Loucy (cell line): ENCODE results near the gene NOP58.

Source experiments
- H2AFZ ChIP-seq: fragments of 200-600 bp; sonication (generic); 2 replicates; pipeline ENCODE4 v1.6.0; 2016; ENCODE audit warnings: antibody characterized with exemption, mild to moderate bottlenecking, low read length, moderate library complexity
- H3F3A ChIP-seq: fragments of 200-600 bp; 2 replicates; pipeline ENCODE4 v1.6.0; 2016; ENCODE audit warnings: antibody characterized with exemption, low read depth, mild to moderate bottlenecking
- H3K27me3 ChIP-seq: fragments of 200-600 bp; sonication (generic); 2 replicates; pipeline ENCODE4 v1.6.1; 2014; ENCODE audit warnings: low read length, mild to moderate bottlenecking; ENCODE audit not compliant: insufficient read depth, poor library complexity, severe bottlenecking
- H3K36me3 ChIP-seq: fragments of 200-600 bp; sonication (generic); 2 replicates; pipeline ENCODE4 v1.6.1; 2016; ENCODE audit warnings: low read length; ENCODE audit not compliant: insufficient read depth
- H3K4me1 ChIP-seq: fragments of 200-600 bp; sonication (generic); 2 replicates; pipeline ENCODE4 v1.5.1; 2014; ENCODE audit warnings: low read length, mild to moderate bottlenecking; ENCODE audit not compliant: insufficient read depth, poor library complexity, severe bottlenecking
- H3K4me2 ChIP-seq: fragments of 200-600 bp; sonication (generic); 2 replicates; pipeline ENCODE4 v1.6.0; 2014; ENCODE audit warnings: antibody characterized with exemption, low read length, low read depth, mild to moderate bottlenecking; ENCODE audit not compliant: poor library complexity, severe bottlenecking
- H3K4me3 ChIP-seq: fragments of 200-600 bp; sonication (generic); 2 replicates; pipeline ENCODE4 v1.5.1; 2014; ENCODE audit warnings: low read length, mild to moderate bottlenecking, mixed read lengths; ENCODE audit not compliant: poor library complexity, severe bottlenecking
- H3K79me2 ChIP-seq: fragments of 200-600 bp; sonication (generic); 2 replicates; pipeline ENCODE4 v1.6.1; 2014; ENCODE audit warnings: low read length; ENCODE audit not compliant: insufficient read depth
- H3K9ac ChIP-seq: fragments of 200-600 bp; sonication (generic); 2 replicates; pipeline ENCODE4 v1.6.0; 2014; ENCODE audit warnings: mild to moderate bottlenecking, low read depth, low read length, moderate library complexity; ENCODE audit not compliant: poor library complexity, severe bottlenecking
- H3K9me2 ChIP-seq: fragments of 200-600 bp; sonication (generic); replicated peaks from 2 replicates; pipeline ENCODE4 v1.6.1; 2016; ENCODE audit warnings: low read depth, low read length, mixed read lengths
- H3K9me3 ChIP-seq: fragments of 200-600 bp; sonication (generic); 2 replicates; pipeline ENCODE4 v1.6.1; 2014; ENCODE audit warnings: mild to moderate bottlenecking, antibody characterized with exemption, low read length, low read depth; ENCODE audit not compliant: insufficient read depth
- H4K20me1 ChIP-seq: fragments of 200-600 bp; sonication (generic); 2 replicates; pipeline ENCODE4 v1.6.0; 2014; ENCODE audit warnings: antibody characterized with exemption, low read length, mild to moderate bottlenecking; ENCODE audit not compliant: insufficient read depth, poor library complexity, severe bottlenecking
- CTCF ChIP-seq: fragments of 200-600 bp; sonication (generic); conservative IDR thresholded peaks from 2 replicates; pipeline ENCODE4 v1.5.1; 2014; ENCODE audit warnings: mild to moderate bottlenecking, antibody characterized with exemption, low read length
- EZH2phosphoT487 ChIP-seq: fragments of 200-600 bp; IDR thresholded peaks from 2 replicates; pipeline ENCODE4 v1.6.1; 2018; ENCODE audit warnings: antibody characterized with exemption, mild to moderate bottlenecking, moderate library complexity, borderline replicate concordance

Gene NOP58

GRCh38 chr2:202344178-202344577 lies 78.6 kb downstream of the NOP58 start:
- Histone ChIP-seq H4K20me1 (no peaks in the 10 kb centered on the region), H3K79me2 (no peaks in the 10 kb centered on the region), H3K9me3 (no peaks in the 10 kb centered on the region), H3K9ac (no peak overlapping the region), H2AFZ (no peak overlapping the region), H3K27me3 (no peaks in the 10 kb centered on the region), H3K4me3 (no peak overlapping the region), H3K36me3 (no peaks in the 10 kb centered on the region), H3K4me1 (no peaks in the 10 kb centered on the region), H3K9me2 (no peaks in the 10 kb centered on the region), H3K4me2 (no peak overlapping the region), H3F3A (no peaks in the 10 kb centered on the region)
- TF ChIP-seq CTCF (no peak), EZH2phosphoT487 (no peak)

- Histone ChIP-seq H3K79me2 (no peaks in the 10 kb centered on the region), H4K20me1 (no peaks in the 10 kb centered on the region), H3K4me1 (no peaks in the 10 kb centered on the region), H3K27me3 (no peaks in the 10 kb centered on the region), H3K9ac (no peak overlapping the region), H3K9me2 (no peaks in the 10 kb centered on the region), H3F3A (no peaks in the 10 kb centered on the region), H3K36me3 (no peaks in the 10 kb centered on the region), H3K9me3 (no peaks in the 10 kb centered on the region), H2AFZ (no peak overlapping the region), H3K4me2 (no peak overlapping the region), H3K4me3 (no peak overlapping the region)
- TF ChIP-seq EZH2phosphoT487 (no peak), CTCF (no peak)
Observed at GRCh38 chr2:202346180-202346579, 80.6 kb downstream of the NOP58 start.
